ENCODE data around the gene EXOC3L2.

GRCh38 chr19:45172173-45172572 lies 73.0 kb downstream of the EXOC3L2 start:
- TF ChIP-seq CTCF (IDR thresholded peaks at IDR 0.05; ENCODE audit: insufficient read depth, low read length, poor library complexity, severe bottlenecking) (no peak), EZH2phosphoT487 (conservative IDR thresholded peaks at IDR 0.05; ENCODE audit: low read length) (no peak)

Measured in SU-DHL-6 (cell line).